Inflammatory macrophage treated with lipopolysaccharide for 4 hours (primary cell): ENCODE data around the gene C19orf38.
A peak's percentile ranks its signal among the peaks of the same experiment; 100 is the strongest.
"Not testable (repeated sequence)": the region's sequence is repeated elsewhere in the genome, so short reads cannot be mapped to it uniquely, and the experiment has no call there.

Experiments
- DNase-seq: peaks from one replicate; pipeline ENCODE4 v3.0.0-alpha.2; 2020

C19orf38 gene

DNA sequence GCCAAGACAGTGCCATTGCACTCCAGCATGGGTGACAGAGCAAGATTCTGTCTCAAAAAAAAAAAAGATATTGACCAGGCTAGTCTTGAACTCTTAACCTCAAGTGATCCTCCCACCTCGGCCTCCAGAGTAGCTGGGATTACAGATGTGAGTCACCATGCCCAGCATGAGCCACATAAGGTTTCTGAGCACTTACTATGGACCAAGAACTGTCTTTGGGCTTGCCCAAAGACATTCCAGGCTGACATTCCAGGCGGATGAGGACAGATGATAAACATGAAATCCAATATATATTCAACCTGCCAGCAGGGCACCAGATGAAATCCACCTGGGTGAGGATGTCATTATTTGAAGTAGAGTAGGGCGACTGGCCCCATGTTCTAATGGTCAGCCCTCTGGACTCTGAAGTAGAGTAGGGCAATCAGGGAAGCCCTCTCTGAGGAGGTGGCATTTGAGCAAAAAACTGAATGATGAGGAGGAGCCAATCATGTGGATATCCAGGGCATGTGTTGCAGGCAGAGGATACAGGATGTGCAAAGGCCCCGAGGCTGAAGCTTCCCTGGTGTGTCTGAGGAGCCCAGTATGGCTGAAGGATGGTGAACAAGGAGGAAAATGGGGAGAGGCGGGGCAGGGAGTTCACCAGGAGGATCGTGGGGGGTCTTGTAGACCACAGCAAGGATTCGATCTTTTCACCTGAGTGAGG is 4.0 kb downstream of the C19orf38 start:
- no peak for DNase-seq

- DNase-seq, result no peak
Measured at GRCh38 chr19:10852941-10853340, 4.7 kb downstream of the C19orf38 start.

GRCh38 chr19:10854350-10855089 is 6.3 kb downstream of the C19orf38 start:
- DNase-seq, result peak; percentile 63

- DNase-seq, result peak; percentile 56
Measured at GRCh38 chr19:10855879-10856522, 7.8 kb downstream of the C19orf38 start.

DNA sequence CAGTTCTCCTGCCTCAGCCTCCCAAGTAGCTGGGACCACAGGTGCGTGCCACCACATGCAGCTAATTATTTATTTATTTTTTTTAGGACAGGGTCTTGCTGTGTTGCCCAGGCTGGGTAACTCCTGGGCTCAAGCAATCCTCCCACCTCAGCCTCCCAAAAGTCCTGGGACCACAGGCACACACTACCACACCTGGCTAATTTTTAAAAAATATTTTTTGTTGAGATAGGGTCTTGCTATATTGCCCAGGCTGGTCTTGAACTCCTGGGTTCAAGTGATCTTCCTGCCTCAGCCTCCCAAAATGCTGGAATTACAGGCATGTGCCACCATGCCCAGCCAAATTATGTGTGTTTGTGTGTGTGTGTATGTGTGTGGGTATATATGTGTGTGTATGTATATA is 8.7 kb downstream of the C19orf38 start:
- not testable (repeated sequence) for DNase-seq

GRCh38 chr19:10858204-10858828 is 10.1 kb downstream of the C19orf38 start:
- peak; percentile 32 for DNase-seq

GRCh38 chr19:10861103-10861651 is 13.0 kb downstream of the C19orf38 start:
- DNase-seq, result peak; percentile 94

DNA sequence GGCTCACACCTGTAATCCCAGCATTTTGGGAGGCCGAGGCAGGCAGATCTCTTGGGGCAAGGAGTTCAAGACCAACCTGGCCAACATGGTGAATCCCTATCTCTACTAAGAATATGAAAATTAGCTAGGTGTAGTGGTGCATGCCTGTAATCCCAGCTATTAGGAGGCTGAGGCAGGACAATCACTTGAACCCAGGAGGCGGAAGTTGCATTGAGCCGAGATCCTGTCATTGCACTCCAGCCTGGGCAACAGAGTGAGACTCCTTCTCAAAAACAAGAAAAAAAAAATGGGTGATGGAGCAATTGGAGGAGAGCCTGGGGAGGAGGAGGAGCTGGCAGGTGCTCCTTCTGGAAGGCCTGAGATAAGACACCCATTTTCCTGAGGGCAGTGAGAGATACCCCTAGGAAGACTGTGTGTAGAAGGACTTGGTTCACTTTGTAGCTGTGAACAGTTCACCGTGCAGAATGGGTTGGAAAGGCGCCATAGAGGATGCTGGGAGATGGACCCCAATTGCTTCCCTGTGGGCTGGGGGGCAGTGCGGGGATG is 14.4 kb downstream of the C19orf38 start:
- no peak for DNase-seq

- DNase-seq, result peak; percentile 91
Measured at GRCh38 chr19:10863107-10863717, 15.0 kb downstream of the C19orf38 start.

DNA sequence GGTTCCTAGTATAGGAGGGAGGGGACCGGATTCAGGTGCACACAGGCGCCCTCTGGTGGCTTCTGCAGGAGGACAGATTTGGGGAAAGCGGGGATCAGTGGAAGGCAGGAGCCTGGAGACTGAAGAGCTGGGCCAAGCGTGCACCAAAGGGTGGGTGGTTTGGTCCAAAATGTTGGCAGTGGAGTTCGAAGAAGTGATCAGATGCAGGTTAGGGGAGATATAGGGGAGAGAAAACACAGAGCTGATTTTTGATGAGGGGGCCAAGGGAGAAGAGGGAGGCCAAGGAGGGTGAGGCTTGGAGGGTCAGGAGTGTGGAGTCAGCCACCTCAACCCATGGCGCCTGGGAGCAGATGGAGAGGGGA is 16.3 kb downstream of the C19orf38 start:
- DNase-seq, result peak; percentile 72

GRCh38 chr19:10866495-10866894 is 18.3 kb downstream of the C19orf38 start:
- no peak for DNase-seq

DNA sequence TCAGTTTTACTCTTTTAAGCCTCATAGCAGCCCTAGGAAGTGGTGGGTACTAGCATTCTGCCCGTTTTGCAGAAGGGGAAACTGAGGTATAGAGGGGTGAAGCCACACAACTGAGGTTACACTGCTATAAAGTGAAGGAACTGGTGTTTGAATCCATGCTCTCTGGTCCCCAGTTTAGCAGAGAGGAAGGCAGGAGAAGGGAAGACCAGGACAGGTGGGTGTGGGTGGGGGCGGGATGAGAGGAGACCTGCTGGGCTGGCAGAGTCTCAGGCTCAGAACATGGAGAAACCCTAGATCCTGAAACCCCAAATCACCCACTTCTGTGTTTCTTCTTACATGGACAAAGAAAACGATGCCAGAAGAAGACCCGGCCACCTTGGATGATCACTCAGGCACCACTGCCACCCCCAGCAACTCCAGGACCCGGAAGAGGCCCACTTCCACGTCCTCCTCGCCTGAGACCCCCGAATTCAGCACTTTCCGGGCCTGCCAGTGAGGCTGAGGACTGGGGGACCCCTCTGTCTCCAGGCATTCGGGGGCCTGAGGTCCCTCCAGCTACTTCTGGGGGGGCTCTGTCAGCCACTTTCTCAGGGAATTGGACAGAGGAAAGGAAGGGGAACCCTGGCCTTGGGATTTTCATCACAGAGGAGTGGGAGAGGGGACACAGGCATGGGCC is 20.8 kb downstream of the C19orf38 start:
- DNase-seq, result no peak

- DNase-seq, result not testable (repeated sequence)
Measured at GRCh38 chr19:10869872-10870311, 21.7 kb downstream of the C19orf38 start.

DNA sequence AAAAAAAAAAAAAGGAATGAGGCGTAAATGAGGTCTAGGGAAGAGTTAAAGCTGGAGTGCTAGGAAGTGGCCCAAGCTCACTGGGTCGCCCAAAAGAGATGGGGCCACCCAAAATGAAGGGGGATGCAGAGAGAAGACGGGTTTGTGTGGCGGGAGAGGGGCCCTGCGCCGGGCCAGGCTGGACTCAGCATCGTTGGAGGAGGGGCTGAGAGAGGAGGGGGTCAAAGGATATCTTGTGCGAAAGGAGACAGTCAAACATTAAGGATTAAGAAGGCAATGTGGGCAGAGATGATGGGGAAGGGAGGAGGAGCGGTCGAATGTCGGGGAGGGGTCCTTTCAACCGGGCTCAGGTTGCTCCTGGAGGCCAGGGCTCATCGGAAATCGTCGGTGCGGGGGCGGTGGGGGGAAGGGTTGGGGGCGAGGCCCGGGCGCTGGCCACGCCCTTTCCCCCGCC is 22.3 kb downstream of the C19orf38 start:
- no peak for DNase-seq

DNA sequence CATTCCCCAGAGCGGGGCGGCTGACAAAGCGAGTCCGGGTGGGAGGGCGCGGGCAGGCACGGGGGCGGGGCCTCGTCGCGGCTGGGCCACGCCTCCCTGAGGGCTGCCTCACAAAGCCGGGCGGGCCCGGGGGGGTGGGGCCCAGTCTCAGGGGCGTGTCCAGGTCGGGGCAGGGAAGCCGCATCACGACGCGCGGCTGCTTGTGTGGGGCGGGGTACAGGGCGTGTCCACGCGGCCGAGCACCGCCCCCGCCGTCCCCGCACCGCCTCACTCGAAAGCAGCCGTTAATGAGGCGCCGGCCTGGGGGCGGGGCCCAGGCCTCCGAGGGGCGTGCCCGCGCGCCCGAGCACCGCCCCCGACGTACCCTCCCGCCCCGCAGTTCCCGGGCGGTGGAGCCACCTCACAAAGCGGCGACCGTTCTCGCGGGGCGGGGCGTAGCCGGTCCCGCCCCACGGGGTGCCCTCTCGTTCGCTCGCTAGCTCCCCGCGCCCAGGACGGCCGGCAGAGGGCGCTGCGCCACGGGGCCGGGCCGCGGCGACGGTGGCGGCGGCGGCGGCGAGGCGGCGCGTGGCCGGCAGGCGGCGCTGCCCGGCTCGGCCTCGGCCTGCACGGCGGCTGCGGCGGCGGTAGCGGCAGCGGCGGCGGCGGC is 22.9 kb downstream of the C19orf38 start, which contains the start of gene CARM1:
Gene CARM1, plus strand, starts transcription at position 599 of the 649 bp plus-strand sequence. CDS start 150 bp downstream, outside the sequence.
- peak; percentile 99 for DNase-seq

- DNase-seq, result peak; percentile 24
Measured at GRCh38 chr19:10871711-10872545, 23.7 kb downstream of the C19orf38 start.

- no peak for DNase-seq
Measured at GRCh38 chr19:10872546-10873107, 24.4 kb downstream of the C19orf38 start.

GRCh38 chr19:10874024-10874423 is 25.8 kb downstream of the C19orf38 start:
- no peak for DNase-seq

DNA sequence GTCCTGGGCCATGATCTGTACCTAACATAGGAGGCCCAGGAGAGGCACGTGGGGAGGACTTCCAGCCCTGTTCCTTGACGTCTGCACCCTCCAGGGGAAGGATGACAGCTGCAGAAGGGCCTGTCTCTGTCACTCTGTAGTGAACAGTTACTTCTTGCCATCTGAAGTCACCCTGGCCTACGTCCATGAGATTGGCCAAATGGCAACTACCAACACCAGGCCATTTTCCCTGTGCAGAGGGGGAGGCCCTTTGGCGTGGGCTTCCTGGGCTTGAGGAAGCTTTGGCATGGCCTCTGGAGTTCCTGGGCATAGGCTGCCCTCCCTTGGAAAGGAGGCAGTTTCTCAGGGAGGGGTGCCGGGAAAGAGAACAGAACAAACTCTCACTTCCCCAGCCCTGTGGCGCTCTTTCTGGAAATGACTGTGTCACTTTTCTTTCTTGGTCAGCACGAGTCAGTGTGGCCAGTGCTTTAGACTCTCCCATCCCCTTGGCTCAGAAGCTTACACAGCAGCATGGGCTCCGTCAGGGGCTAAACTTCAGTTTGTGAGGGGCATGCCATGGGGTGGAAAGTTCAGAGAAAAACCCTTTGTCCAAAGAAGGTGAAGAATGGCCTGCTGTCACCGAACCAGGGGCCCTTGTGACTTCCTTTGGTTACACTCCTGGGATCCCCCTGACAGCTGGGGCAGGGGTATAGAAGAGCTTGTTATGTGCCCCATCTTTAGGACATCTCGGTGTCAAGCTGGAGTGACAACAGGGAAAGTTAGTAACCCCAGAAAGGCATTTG is 28.4 kb downstream of the C19orf38 start:
- DNase-seq, result peak; percentile 83
